Dedifferentiated amniotic fluid mesenchymal stem cell (primary cell): Measurements from ENCODE around the gene CXCL5.

ENCODE experiments used
- DNase-seq: peaks from one replicate; pipeline ENCODE4 v3.0.0-alpha.2; 2016; ENCODE audit errors: extremely low spot score

The CXCL5 gene

GRCh38 chr4:73998040-73999011 lies at the start of gene CXCL5:
TSS of gene CXCL5 (minus strand) at chr4:73998677. CDS start at chr4:73998581, 96 bp downstream.
- DNase-seq = no peak

- DNase-seq = no peak
Measured at GRCh38 chr4:74047152-74047551, 48.7 kb upstream of the CXCL5 start.

- DNase-seq = no peak
Measured at GRCh38 chr4:74045772-74046171, 47.3 kb upstream of the CXCL5 start.

- DNase-seq = no peak
Measured at GRCh38 chr4:74045247-74045646, 46.8 kb upstream of the CXCL5 start.

- DNase-seq = no peak
Measured at GRCh38 chr4:74044677-74045076, 46.2 kb upstream of the CXCL5 start.

- DNase-seq = no peak
Measured at GRCh38 chr4:74042681-74043080, 44.2 kb upstream of the CXCL5 start.

GRCh38 chr4:74041418-74041817 lies 42.9 kb upstream of the CXCL5 start:
- DNase-seq = no peak

GRCh38 chr4:74039315-74039763 lies 40.9 kb upstream of the CXCL5 start:
- DNase-seq = no peak

GRCh38 chr4:74038425-74039314 lies 40.2 kb upstream of the CXCL5 start, which contains the start of gene CXCL3:
TSS of gene CXCL3 (minus strand) at chr4:74038689. CDS start at chr4:74038611, 78 bp downstream.
- no peak for DNase-seq

GRCh38 chr4:74038086-74038424 lies 39.6 kb upstream of the CXCL5 start:
- no peak for DNase-seq

GRCh38 chr4:74037076-74037955 lies 38.8 kb upstream of the CXCL5 start:
- no peak for DNase-seq

GRCh38 chr4:74033739-74034138 lies 35.3 kb upstream of the CXCL5 start:
- DNase-seq = no peak

GRCh38 chr4:74032064-74032463 lies 33.6 kb upstream of the CXCL5 start:
- DNase-seq = no peak

GRCh38 chr4:74031576-74031975 lies 33.1 kb upstream of the CXCL5 start:
- no peak for DNase-seq

- no peak for DNase-seq
Measured at GRCh38 chr4:74030285-74030684, 31.8 kb upstream of the CXCL5 start.

GRCh38 chr4:74028504-74028903 lies 30.0 kb upstream of the CXCL5 start:
- DNase-seq = no peak

GRCh38 chr4:74023709-74024108 lies 25.2 kb upstream of the CXCL5 start:
- DNase-seq = no peak

- DNase-seq = no peak
Measured at GRCh38 chr4:74021601-74022000, 23.1 kb upstream of the CXCL5 start.

GRCh38 chr4:74018771-74019170 lies 20.3 kb upstream of the CXCL5 start:
- DNase-seq = no peak

GRCh38 chr4:74018116-74018515 lies 19.6 kb upstream of the CXCL5 start:
- no peak for DNase-seq

- no peak for DNase-seq
Measured at GRCh38 chr4:74016068-74016467, 17.6 kb upstream of the CXCL5 start.
